ENCODE measurements around the gene KIAA1217. TPM values are rescaled to one million over a fixed set of nuclear protein-coding genes. Genes with fewer than 3 reads are reported as not detected.

Gene KIAA1217
- total and polyA plus RNA-seq, 2 of the 8 experiments (the other 6 are each of a cell fraction or from before 2014, with no cell fraction given): 4.5 to 15.6 TPM

- TF ChIP-seq HDAC2 (IDR thresholded peaks at IDR 0.05; ENCODE audit: borderline replicate concordance in 1 of 2, low read depth in 2 of 2, low read length in 2 of 2) (no peak), FOSL1 (IDR thresholded peaks at IDR 0.05; ENCODE audit: insufficient read depth, low read depth, low read length) (no peak), ATF2 (IDR thresholded peaks at IDR 0.05; ENCODE audit: low read length) (no peak), SIX5 (IDR thresholded peaks at IDR 0.05; ENCODE audit: low read depth, low read length) (no peak), EP300 (IDR thresholded peaks at IDR 0.05; ENCODE audit: borderline replicate concordance in 1 of 2, low read depth in 2 of 2, low read length in 2 of 2) (no peak)
Observed at GRCh38 chr10:24590697-24591457, 381.9 kb downstream of the KIAA1217 start (continued).

Data from H1 (cell line).